ENCODE measurements around the gene ATG10.
"Not testable (repeated sequence)": the region's sequence is repeated elsewhere in the genome, so short reads cannot be mapped to it uniquely, and the experiment has no call there.

Gene ATG10

DNA sequence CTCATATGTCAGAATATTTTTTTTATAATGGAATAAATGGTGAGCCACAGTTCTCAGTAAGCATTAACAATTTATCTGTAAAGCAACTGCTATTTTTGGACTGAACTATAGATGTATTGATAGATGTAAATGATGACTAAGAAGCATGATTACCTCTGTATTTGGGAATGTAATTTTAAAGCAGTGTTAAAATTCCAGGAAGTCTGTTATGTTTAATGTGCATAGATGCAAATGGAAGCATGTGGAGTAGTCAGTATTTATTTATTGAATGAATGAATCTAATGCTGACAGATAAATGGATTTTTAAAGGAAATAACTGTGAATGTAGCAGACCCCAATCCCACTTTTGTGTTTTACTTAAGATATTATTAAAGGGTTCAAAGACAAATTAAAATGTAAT, 95.0 kb downstream of the ATG10 start:
- no peaks in the 10 kb centered on the region for H3K27me3 ChIP-seq (ENCODE audit: control insufficient read depth, insufficient read depth, low read length)
- no peaks in the 10 kb centered on the region for H3K4me1 ChIP-seq (ENCODE audit: control insufficient read depth, insufficient read depth, low read length)
- no peaks in the 10 kb centered on the region for H3K9me3 ChIP-seq (replicated peaks; ENCODE audit: low read length)
- no peak overlapping the region for H3K9ac ChIP-seq (ENCODE audit: low read depth, low read length)
- H3K36me3 ChIP-seq (ENCODE audit: insufficient read depth, low read length): no peaks in the 10 kb centered on the region
- H3K4me3 ChIP-seq (ENCODE audit: low read length): no peak overlapping the region
- H3K4me2 ChIP-seq (ENCODE audit: low read length): no peak overlapping the region

DNA sequence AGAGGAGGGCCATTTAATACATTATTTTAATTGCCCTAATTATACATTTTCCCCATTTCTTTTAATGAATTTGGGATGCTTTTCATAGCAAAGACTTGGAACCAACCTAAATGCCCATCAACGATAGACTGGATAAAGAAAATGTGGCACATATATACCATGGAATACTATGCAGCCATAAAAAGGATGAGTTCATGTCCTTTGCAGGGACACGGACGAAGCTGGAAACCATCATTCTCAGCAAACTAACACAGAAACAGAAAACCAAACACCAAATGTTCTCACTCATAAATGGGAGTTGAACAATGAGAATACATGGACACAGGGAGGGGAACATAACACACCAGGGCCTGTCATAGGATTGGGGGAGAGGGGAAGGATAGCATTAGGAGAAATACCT, 96.2 kb downstream of the ATG10 start:
- not testable (repeated sequence) for H3K9ac ChIP-seq (ENCODE audit: low read depth, low read length); H3K4me3 ChIP-seq (ENCODE audit: low read length); H3K4me1 ChIP-seq (ENCODE audit: control insufficient read depth, insufficient read depth, low read length); H3K9me3 ChIP-seq (replicated peaks; ENCODE audit: low read length); H3K4me2 ChIP-seq (ENCODE audit: low read length); H3K27me3 ChIP-seq (ENCODE audit: control insufficient read depth, insufficient read depth, low read length); H3K36me3 ChIP-seq (ENCODE audit: insufficient read depth, low read length)

DNA sequence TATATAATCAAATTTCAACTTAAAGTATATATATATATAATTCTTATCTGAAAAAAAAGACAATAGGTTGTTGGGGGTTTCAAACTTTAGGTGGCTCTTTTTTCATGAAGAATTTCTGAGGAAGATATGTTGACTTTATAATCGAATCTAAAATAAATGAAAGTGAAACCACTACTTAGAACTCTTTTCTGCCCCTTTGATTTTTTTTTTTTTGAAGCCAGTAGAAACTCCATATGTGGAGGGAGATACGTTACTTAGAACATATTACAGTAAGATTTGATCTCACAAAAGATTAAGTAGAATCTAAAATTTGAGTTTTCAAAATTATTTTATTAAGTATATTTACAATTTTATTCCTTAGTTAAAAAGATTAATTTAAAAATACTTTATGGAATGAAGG, 96.9 kb downstream of the ATG10 start:
- Histone ChIP-seq H3K4me3 (ENCODE audit: low read length) (no peak overlapping the region), H3K27me3 (ENCODE audit: control insufficient read depth, insufficient read depth, low read length) (no peaks in the 10 kb centered on the region), H3K4me2 (ENCODE audit: low read length) (no peak overlapping the region)

DNA sequence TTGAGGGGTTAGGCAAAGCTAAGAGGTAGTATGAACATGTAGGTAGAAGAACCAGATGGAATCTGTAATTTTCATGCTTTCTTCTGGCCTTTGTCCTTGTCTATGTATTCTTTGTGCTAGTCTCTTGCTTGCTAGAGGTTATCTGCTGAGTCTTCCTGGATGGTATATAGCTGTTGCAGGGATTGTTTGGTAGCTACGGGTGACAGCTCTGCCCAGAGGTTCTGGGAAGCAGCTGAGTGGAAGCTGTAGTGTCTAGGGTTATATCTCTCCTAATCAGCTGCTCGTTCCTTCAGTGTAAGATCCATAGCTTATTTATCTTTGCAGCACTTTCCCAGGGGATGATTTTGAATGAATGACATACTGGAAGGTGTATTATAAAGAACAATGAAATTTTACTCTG, 100.3 kb downstream of the ATG10 start:
- Histone ChIP-seq H3K4me3 (ENCODE audit: low read length) (no peak overlapping the region), H3K4me2 (ENCODE audit: low read length) (no peak overlapping the region), H3K4me1 (ENCODE audit: control insufficient read depth, insufficient read depth, low read length) (peaks cover 5% of the 10 kb centered on the region), H3K27me3 (ENCODE audit: control insufficient read depth, insufficient read depth, low read length) (no peaks in the 10 kb centered on the region), H3K9ac (ENCODE audit: low read depth, low read length) (no peak overlapping the region), H3K36me3 (ENCODE audit: insufficient read depth, low read length) (no peaks in the 10 kb centered on the region), H3K9me3 (replicated peaks; ENCODE audit: low read length) (no peaks in the 10 kb centered on the region)

More for the DNA sequence above, 96.9 kb downstream of the ATG10 start:
- Histone ChIP-seq H3K36me3 (ENCODE audit: insufficient read depth, low read length) (no peaks in the 10 kb centered on the region), H3K9me3 (replicated peaks; ENCODE audit: low read length) (no peaks in the 10 kb centered on the region), H3K9ac (ENCODE audit: low read depth, low read length) (no peak overlapping the region), H3K4me1 (ENCODE audit: control insufficient read depth, insufficient read depth, low read length) (peaks cover 5% of the 10 kb centered on the region)

DNA sequence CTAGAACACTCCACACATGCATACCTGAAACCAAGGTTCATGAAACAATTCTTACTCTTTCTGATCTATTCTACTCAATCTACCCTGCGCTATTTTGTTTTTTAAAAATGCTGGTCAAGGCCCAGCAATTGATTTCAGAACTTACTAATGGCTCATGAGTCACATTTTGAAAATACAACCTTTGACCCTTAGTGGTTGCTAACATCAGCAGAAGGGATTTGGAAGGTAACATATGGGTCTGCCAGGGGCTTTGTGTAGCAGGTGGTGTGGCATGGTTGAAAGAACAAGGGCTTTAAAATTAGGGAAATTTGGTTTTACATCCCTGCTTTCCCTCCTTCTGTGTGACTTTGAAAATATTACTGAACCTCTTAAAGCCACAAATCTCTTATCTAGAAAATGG, 101.4 kb downstream of the ATG10 start:
- Histone ChIP-seq H3K36me3 (ENCODE audit: insufficient read depth, low read length) (no peaks in the 10 kb centered on the region), H3K4me2 (ENCODE audit: low read length) (no peak overlapping the region), H3K4me1 (ENCODE audit: control insufficient read depth, insufficient read depth, low read length) (peaks cover 5% of the 10 kb centered on the region), H3K9me3 (replicated peaks; ENCODE audit: low read length) (no peaks in the 10 kb centered on the region), H3K4me3 (ENCODE audit: low read length) (no peak overlapping the region), H3K27me3 (ENCODE audit: control insufficient read depth, insufficient read depth, low read length) (no peaks in the 10 kb centered on the region), H3K9ac (ENCODE audit: low read depth, low read length) (no peak overlapping the region)

DNA sequence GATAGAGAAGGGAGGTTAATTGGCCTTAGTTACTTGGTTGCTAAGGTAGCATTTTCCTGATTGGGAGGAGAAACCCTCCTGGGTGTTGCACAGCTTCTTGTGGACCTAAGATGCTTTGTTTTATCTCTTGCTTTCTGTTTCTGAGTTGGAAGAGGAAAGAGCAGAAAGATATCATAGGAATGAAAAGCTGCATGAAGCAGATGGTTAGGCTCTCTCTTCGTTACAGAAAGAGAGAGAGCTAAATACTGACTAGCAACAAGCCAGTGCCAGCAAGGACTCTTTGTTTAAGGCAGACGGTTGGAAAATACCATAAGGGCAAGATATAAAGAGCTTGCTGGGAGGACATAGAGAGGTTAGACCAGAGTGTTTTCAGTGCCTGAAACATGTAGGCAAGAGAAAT, 103.1 kb downstream of the ATG10 start:
- no peaks in the 10 kb centered on the region for H3K36me3 ChIP-seq (ENCODE audit: insufficient read depth, low read length)
- H3K9me3 ChIP-seq (replicated peaks; ENCODE audit: low read length): no peaks in the 10 kb centered on the region
- no peak overlapping the region for H3K4me3 ChIP-seq (ENCODE audit: low read length)
- H3K4me1 ChIP-seq (ENCODE audit: control insufficient read depth, insufficient read depth, low read length): peaks cover 5% of the 10 kb centered on the region
- no peak overlapping the region for H3K4me2 ChIP-seq (ENCODE audit: low read length)
- H3K27me3 ChIP-seq (ENCODE audit: control insufficient read depth, insufficient read depth, low read length): no peaks in the 10 kb centered on the region
- no peak overlapping the region for H3K9ac ChIP-seq (ENCODE audit: low read depth, low read length)

DNA sequence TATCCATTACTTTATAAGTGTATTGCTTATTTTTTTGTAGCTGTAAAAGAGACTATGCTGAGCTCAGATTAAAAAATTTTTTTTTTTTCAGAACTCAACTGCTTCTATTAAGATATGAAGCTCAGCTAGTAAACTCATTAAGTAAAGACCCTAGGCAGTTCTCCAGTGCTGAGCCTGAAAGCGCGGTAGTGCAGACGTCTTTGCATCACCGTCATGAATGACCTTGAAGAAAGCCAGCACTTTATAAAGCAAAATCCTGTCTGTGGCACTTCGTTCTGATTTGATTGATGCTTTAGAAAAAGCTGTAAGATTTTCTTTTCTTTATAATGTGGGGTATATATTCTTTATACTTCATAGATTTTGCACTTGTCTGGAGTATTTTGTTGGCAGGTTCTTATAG, 105.7 kb downstream of the ATG10 start:
- Histone ChIP-seq H3K9me3 (replicated peaks; ENCODE audit: low read length) (no peaks in the 10 kb centered on the region), H3K9ac (ENCODE audit: low read depth, low read length) (no peak overlapping the region), H3K4me3 (ENCODE audit: low read length) (no peak overlapping the region), H3K4me2 (ENCODE audit: low read length) (no peak overlapping the region), H3K27me3 (ENCODE audit: control insufficient read depth, insufficient read depth, low read length) (no peaks in the 10 kb centered on the region), H3K36me3 (ENCODE audit: insufficient read depth, low read length) (no peaks in the 10 kb centered on the region), H3K4me1 (ENCODE audit: control insufficient read depth, insufficient read depth, low read length) (peaks cover 5% of the 10 kb centered on the region)

DNA sequence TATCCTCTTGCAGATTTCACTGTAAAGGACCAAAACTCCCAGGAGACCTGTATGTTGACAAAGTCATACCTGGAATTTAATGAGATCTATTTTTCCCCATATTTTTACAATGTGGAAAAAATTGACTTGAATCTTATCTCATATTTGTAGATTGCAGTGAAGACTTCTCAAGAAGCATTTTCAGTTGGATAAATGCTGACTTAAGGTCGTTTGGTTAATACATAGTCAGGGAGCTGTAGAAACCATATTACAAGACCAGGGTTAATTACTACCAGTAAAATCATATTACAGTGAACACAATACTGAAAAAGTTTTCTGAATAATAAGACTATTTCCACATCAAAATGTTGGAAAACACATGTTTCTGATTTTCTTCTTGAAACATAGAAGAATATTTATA, 119.8 kb downstream of the ATG10 start:
- Histone ChIP-seq H3K9me3 (replicated peaks; ENCODE audit: low read length) (no peaks in the 10 kb centered on the region), H3K27me3 (ENCODE audit: control insufficient read depth, insufficient read depth, low read length) (no peaks in the 10 kb centered on the region), H3K9ac (ENCODE audit: low read depth, low read length) (no peak overlapping the region), H3K4me1 (ENCODE audit: control insufficient read depth, insufficient read depth, low read length) (no peaks in the 10 kb centered on the region), H3K4me2 (ENCODE audit: low read length) (no peak overlapping the region), H3K36me3 (ENCODE audit: insufficient read depth, low read length) (no peaks in the 10 kb centered on the region), H3K4me3 (ENCODE audit: low read length) (no peak overlapping the region)

DNA sequence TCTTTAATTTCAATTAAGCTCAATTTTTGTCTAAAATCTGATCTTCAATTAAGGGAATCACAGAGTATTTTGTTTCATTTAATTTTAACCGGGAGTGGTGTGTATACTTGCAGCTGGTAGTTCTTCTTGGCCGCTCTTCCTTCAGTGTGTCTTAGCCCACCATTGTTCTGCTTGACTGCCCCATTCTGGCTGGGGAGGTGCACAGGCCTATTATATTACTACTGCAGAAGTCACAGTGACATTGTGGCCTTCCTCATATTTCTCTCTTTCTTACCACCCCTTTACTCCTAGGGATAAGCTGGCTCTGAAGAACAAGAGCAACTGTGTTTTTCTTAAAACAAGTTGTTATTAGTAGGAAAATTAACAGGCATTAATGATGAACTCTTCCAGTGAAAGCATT, 123.7 kb downstream of the ATG10 start:
- H3K9me3 ChIP-seq (replicated peaks; ENCODE audit: low read length): no peaks in the 10 kb centered on the region
- H3K36me3 ChIP-seq (ENCODE audit: insufficient read depth, low read length): no peaks in the 10 kb centered on the region
- H3K4me1 ChIP-seq (ENCODE audit: control insufficient read depth, insufficient read depth, low read length): no peaks in the 10 kb centered on the region
- H3K27me3 ChIP-seq (ENCODE audit: control insufficient read depth, insufficient read depth, low read length): no peaks in the 10 kb centered on the region
- no peak overlapping the region for H3K4me2 ChIP-seq (ENCODE audit: low read length)
- no peak overlapping the region for H3K9ac ChIP-seq (ENCODE audit: low read depth, low read length)
- no peak overlapping the region for H3K4me3 ChIP-seq (ENCODE audit: low read length)

DNA sequence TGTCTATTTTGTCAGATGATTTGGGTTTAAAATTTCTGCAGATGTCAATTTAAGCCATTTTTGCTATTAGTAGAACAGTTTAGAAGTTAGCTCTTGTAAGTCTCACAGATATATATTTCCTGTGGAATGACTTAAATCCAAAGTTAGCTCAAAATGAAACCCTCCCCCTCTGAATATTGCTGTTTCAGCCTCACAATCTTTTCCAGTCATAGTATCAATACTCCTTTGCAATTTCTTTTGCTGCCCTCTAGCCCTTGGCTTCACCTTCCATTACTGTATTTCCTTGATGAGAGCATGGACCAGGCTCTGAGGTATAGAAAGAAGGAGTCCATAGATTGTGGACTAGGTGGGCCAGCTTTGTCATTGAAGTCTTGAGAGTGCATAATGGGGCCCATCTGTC, 124.4 kb downstream of the ATG10 start:
- H3K4me3 ChIP-seq (ENCODE audit: low read length): no peak overlapping the region
- no peaks in the 10 kb centered on the region for H3K4me1 ChIP-seq (ENCODE audit: control insufficient read depth, insufficient read depth, low read length)
- H3K36me3 ChIP-seq (ENCODE audit: insufficient read depth, low read length): no peaks in the 10 kb centered on the region
- H3K27me3 ChIP-seq (ENCODE audit: control insufficient read depth, insufficient read depth, low read length): no peaks in the 10 kb centered on the region
- H3K9ac ChIP-seq (ENCODE audit: low read depth, low read length): no peak overlapping the region
- H3K4me2 ChIP-seq (ENCODE audit: low read length): no peak overlapping the region
- H3K9me3 ChIP-seq (replicated peaks; ENCODE audit: low read length): no peaks in the 10 kb centered on the region

DNA sequence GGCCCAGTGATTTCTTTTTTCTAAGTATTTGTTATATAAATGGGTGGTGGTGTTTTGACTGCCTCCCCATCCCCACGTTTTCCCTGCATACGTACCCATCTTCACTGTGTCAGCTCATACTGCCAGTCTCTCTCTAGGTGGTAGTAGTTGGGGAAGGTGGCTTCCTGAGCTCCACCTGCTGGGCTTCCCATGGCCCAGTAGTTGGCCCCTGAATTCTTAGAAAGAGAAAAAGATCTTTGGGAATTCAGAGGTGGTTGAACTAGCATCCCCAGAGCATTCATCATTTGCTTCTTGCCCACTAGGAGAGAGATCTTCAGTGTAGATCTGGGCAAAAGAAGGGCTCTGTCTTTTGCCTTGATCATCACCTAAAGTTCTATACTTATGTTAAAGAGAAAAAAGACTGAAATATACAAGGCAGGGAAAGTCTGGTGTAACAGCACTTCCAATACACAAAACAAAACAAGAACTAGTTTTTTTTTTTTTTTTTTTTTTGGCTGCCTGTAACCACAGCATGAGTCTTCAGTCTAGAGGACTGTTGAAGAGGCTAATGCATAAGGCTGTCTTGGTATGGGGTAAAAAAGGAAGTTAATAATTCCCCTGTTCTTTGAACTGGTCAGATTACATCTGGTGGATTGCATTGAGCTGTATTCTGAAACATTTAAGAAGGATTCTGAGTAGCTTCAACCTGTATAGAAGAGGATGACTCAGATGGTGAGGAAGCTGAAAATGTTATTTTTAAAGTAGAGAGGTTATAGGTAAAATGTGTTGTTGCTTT, 128.7 kb downstream of the ATG10 start:
- Histone ChIP-seq H3K27me3 (ENCODE audit: control insufficient read depth, insufficient read depth, low read length) (no peaks in the 10 kb centered on the region), H3K4me1 (ENCODE audit: control insufficient read depth, insufficient read depth, low read length) (no peaks in the 10 kb centered on the region), H3K9ac (ENCODE audit: low read depth, low read length) (no peak overlapping the region), H3K36me3 (ENCODE audit: insufficient read depth, low read length) (no peaks in the 10 kb centered on the region), H3K4me3 (ENCODE audit: low read length) (no peak overlapping the region), H3K9me3 (replicated peaks; ENCODE audit: low read length) (no peaks in the 10 kb centered on the region), H3K4me2 (ENCODE audit: low read length) (no peak overlapping the region)

DNA sequence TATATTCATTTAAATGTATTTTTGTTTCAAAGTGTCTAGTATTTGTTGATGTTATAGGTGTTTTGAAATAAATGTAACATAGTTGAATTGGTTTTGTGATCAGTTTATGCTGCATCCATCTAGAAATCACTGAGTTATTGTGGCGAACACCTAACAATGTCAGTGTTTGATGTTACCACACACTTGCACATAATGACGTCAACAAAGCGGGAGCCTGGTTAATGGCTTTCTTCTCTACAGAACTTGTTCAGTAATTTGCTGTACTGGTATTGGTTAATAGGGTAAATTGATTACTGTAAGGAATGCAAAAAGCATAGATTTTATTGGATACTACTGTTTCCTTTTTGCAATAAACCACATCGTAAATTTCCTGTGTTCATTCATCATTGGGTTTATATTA, 133.0 kb downstream of the ATG10 start:
- Histone ChIP-seq H3K4me1 (ENCODE audit: control insufficient read depth, insufficient read depth, low read length) (no peaks in the 10 kb centered on the region), H3K36me3 (ENCODE audit: insufficient read depth, low read length) (no peaks in the 10 kb centered on the region), H3K4me3 (ENCODE audit: low read length) (no peak overlapping the region), H3K4me2 (ENCODE audit: low read length) (no peak overlapping the region), H3K9me3 (replicated peaks; ENCODE audit: low read length) (no peaks in the 10 kb centered on the region), H3K9ac (ENCODE audit: low read depth, low read length) (no peak overlapping the region), H3K27me3 (ENCODE audit: control insufficient read depth, insufficient read depth, low read length) (no peaks in the 10 kb centered on the region)
